ENCODE results near the gene ZFR.

- TF ChIP-seq CTCF (IDR thresholded peaks at IDR 0.05) (no peak), POLR2A (IDR thresholded peaks at IDR 0.05) (no peak), POLR2AphosphoS5 (IDR thresholded peaks at IDR 0.05) (no peak), EP300 (IDR thresholded peaks at IDR 0.05) (no peak)
Measured at GRCh38 chr5:32363030-32363429, 81.5 kb downstream of the ZFR start.

Measured in stomach (tissue), 4 donors.